HG03558 (cell line): Measurements from ENCODE around the gene PGA5.
"Not testable (repeated sequence)": the region's sequence is repeated elsewhere in the genome, so short reads cannot be mapped to it uniquely, and the experiment has no call there.

Experiments used
- ATAC-seq: cut with Tn5 transposase; IDR thresholded peaks from one replicate; pipeline ENCODE4 v1.9.1; 2021; ENCODE audit warnings: moderate number of reproducible peaks; ENCODE audit not compliant: unreplicated experiment; ENCODE audit errors: extremely low read depth

The PGA5 gene

DNA sequence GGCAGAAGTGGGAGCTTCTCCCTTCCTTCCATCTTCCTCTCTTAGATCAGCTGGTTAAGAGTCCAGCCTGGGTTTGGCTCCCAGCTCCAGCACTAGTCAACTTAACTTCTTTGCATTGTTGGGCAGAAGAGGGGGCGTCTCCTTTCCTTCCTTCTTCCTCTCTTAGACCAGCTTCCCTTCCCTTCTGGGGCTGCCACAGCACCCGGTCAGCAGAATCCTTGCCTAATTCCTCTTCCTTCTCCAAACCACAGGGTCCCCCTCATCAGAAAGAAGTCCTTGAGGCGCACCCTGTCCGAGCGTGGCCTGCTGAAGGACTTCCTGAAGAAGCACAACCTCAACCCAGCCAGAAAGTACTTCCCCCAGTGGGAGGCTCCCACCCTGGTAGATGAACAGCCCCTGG, 18.3 kb upstream of the PGA5 start:
- not testable (repeated sequence) for ATAC-seq

DNA sequence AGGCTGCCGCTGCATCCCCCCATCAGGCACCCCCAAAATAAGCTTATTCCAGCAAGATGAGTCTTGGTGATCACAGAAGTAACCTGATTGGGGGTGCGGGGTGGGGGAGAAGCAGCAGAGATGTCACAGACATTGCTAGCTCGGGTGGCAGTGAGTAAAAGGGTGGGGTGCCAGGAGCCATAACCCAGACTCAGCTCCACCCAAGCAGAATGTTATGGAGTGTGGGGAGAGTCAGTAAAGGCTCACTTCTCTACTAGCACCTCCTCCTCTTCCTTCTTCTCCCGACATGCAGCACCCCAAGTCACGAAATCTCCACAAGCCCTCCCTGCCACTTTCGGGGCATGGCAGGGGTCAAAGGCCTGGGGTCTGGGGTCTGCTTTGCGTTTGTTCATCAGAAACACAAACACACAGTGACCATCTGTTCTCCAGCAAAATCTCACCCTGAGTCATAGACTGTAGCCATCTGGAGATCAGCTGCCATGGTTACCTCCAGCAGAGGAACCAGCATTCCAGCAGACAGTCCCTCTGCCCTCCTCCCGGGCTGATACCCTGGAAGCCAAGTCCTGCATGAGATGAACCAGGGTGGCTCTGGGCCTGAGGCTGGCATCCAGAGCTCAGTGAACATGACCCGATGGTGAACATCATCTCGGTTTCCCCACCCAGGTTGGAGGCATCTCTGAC, 14.4 kb upstream of the PGA5 start:
- ATAC-seq = not testable (repeated sequence)

DNA sequence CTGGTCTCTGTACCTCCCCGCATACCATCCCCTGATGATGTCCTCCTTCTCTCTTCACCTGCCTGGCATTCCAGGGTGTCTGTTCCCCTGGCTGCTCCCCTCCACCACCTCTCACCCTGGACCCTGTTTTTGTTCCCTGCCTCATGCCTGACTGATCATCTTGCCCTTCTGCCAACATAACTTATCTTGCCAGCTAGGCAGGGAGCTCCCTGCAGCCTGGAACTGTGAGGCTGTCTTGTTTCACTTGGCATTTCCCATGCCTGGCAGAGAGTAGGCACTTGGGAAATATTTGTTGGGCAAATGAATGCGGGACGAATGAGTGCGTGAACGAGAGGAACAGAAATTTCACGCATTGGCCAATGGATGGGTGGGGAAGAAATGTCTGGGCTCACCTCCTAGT, 11.5 kb upstream of the PGA5 start:
- ATAC-seq = not testable (repeated sequence)

DNA sequence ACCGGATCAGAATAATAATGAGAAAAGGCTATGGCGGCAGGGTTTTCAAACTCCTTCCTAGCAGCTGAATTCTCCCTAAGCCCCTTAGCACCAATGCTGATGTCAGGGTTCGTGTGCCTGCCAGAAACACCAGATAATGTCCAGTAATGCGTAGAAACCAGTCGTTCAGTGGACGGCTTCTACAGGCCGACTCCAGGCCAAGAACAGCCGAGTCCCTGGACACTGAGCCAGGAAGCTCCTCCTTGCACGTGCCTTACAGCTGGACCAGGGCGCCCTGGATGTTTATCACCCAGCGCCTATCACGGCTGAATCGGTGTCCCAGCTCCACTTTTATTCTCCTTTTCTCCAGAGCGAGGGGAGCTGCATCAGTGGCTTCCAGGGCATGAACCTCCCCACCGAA, 9.9 kb upstream of the PGA5 start:
- ATAC-seq = not testable (repeated sequence)

DNA sequence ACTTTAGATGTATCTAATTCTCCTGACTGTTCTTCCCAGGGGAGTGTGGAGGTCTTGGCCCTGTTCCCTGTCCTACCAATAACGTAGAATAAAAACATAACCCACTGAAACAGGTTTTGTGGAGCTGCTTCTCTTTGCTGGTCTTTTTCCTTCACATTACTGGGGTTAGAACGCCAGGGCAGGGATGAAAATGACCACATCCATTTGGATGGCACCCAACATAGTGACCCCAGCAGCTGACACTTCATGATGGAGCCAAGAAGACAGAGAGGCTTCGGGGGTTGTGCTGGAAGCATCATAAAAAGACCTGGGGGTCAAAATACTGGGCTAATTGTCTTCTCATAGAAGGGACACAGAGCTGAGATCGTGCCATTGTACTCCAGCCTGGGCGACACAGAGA, 9.4 kb upstream of the PGA5 start:
- ATAC-seq = not testable (repeated sequence)

DNA sequence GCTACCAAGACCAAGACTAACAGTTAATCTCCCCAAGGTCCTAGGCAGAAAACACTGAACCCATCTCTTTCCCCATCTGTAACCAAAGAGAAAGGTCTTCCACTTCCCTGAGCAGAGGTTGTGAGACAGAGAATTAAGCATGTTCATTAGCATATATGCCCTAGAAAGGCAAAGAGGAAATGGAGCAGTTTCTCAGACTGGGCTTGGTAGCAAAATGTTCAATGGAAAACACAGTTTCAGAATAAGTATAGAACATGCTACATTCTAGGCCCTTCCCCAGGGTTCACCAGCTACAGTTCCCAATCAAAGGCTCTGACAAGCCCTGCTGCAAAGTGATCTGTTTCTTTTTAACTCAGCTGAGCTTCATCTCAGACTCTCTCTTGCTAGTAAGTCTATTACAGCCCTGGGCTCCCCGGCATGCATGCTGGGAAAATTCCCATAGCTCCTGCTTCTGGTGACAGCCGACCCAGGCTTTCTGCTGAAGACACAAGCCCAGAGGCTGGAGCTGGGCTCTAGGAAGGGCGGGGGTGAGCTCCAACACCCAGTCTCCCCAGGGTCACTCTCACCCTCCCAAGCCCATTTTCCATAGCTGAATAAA, 8.3 kb upstream of the PGA5 start:
- ATAC-seq = not testable (repeated sequence)

DNA sequence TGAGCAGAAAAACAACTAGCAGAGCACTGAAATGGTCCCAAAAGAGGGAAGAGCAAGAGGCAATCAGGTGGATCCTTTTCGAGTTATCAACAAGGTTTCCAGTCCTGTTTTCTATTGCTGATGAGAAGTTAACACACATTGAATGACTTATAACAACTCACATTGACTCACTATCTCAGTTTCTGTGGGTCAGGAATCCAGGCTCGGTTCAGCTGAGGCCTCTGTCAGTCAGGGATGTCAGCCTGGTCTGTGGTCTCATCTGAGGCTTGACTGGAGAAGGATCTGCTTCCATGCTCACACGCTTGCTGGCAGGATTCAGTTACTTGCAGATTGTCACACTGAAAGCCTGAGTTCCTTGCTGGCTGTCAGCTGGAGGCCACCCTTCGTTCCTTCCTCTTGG, 3.8 kb upstream of the PGA5 start:
- ATAC-seq = not testable (repeated sequence)

DNA sequence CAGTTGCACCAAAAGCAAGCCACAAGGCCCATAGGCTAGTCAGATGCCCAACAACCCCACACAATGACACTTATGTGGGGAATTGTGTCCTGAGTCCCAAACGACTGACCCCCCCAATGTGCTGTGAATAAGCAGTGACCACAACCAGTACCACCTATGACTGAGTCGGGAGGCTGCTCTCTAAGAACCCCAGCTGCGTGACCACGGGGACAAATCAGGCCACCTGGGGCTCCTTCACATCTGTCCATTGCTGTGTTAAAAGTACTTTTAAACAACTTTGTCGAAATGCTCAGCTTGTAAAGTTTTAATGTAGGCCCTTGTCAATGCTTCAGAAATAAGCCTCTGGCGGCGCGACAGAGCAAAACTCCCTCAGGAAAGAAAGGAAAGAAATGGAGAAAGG, 687 bp upstream of the PGA5 start:
- ATAC-seq = not testable (repeated sequence)

DNA sequence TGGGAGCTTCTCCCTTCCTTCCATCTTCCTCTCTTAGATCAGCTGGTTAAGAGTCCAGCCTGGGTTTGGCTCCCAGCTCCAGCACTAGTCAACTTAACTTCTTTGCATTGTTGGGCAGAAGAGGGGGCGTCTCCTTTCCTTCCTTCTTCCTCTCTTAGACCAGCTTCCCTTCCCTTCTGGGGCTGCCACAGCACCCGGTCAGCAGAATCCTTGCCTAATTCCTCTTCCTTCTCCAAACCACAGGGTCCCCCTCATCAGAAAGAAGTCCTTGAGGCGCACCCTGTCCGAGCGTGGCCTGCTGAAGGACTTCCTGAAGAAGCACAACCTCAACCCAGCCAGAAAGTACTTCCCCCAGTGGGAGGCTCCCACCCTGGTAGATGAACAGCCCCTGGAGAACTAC, 551 bp downstream of the PGA5 start:
- ATAC-seq = not testable (repeated sequence)

DNA sequence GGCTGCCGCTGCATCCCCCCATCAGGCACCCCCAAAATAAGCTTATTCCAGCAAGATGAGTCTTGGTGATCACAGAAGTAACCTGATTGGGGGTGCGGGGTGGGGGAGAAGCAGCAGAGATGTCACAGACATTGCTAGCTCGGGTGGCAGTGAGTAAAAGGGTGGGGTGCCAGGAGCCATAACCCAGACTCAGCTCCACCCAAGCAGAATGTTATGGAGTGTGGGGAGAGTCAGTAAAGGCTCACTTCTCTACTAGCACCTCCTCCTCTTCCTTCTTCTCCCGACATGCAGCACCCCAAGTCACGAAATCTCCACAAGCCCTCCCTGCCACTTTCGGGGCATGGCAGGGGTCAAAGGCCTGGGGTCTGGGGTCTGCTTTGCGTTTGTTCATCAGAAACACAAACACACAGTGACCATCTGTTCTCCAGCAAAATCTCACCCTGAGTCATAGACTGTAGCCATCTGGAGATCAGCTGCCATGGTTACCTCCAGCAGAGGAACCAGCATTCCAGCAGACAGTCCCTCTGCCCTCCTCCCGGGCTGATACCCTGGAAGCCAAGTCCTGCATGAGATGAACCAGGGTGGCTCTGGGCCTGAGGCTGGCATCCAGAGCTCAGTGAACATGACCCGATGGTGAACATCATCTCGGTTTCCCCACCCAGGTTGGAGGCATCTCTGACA, 4.4 kb downstream of the PGA5 start:
- not testable (repeated sequence) for ATAC-seq

DNA sequence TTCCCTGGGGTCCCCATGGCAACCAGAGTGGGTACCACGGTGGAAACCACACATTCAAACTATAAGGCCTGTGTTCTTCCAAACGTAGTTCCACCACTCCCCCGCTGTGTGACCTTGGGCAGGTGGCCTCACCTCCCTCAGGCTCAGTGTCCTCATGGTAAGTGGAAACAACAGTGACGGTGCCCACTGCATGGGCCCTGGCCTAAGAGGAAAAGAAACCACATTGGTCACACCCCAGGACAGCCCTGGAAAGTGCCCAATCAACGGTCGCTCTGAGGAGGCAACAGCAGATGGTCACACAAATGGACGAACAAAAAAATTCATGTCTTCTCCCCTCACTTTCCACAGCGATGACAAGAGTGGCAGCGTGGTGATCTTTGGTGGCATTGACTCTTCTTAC, 7.1 kb downstream of the PGA5 start:
- ATAC-seq = not testable (repeated sequence)

DNA sequence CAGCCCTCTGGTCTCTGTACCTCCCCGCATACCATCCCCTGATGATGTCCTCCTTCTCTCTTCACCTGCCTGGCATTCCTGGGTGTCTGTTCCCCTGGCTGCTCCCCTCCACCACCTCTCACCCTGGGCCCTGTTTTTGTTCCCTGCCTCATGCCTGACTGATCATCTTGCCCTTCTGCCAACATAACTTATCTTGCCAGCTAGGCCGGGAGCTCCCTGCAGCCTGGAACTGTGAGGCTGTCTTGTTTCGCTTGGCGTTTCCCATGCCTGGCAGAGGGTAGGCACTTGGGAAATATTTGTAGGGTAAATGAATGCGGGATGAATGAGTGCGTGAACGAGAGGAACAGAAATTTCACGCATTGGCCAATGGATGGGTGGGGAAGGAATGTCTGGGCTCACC, 8.2 kb downstream of the PGA5 start:
- ATAC-seq = not testable (repeated sequence)

DNA sequence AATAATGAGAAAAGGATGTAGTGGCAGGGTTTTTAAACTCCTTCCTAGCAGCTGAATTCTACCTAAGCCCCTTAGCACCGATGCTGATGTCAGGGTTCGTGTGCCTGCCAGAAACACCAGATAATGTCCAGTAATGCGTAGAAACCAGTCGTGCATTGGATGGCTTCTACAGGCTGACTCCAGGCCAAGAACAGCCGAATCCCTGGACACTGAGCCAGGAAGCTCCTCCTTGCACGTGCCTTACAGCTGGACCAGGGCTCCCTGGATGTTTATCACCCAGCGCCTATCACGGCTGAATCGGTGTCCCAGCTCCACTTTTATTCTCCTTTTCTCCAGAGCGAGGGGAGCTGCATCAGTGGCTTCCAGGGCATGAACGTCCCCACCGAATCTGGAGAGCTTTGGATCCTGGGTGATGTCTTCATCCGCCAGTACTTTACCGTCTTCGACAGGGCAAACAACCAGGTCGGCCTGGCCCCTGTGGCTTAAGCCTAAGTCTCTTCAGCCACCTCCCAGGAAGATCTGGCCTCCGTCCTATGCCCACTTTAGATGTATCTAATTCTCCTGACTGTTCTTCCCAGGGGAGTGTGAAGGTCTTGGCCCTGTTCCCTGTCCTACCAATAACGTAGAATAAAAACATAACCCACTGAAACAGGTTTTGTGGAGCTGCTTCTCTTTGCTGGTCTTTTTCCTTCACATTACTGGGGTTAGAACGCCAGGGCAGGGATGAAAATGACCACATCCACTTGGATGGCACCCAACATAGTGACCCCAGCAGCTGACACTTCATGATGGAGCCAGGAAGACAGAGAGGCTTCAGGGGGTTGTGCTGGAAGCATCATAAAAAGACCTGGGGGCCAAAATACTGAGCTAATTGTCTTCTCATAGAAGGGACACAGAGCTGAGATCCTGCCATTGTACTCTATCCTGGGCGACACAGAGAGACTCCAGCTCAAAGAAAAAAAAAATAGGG, 10.1 kb downstream of the PGA5 start:
- not testable (repeated sequence) for ATAC-seq

DNA sequence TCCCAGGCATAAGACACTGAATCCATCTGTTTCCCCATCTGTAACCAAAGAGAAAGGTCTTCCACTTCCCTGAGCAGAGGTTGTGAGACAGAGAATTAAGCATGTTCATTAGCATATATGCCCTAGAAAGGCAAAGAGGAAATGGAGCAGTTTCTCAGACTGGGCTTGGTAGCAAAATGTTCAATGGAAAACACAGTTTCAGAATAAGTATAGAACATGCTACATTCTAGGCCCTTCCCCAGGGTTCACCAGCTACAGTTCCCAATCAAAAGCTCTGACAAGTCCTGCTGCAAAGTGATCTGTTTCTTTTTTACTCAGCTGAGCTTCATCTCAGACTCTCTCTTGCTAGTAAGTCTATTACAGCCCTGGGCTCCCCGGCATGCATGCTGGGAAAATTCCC, 11.4 kb downstream of the PGA5 start:
- not testable (repeated sequence) for ATAC-seq

DNA sequence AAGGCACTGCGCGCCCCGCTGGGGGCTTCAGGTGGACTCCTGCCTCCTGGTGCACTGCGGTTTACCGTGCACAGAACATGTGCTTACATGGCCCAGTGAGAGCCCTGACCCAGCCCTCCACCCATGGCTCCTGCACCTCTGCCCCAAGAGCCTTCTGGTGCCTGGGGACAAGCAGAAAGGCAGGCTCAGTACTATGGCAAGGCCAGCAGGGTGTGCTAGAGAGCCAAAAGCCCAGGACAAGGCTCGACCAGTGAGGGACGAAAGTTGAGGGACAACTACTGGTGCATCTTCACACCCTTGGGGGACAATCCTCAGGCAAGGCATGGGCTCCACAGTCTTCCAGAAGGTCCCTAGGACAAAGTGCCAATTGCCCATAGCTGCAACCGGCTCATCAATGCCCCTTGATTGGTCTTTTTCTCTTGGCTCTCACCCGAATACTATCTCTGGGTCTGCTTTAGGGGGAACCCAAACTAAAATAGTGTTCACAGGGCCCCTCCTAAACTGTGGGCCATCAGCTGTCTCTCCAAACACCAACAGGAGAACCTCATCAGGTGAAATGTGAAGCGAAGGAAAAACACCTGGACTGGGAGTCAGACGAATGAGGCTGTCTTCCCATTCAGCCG, 13.5 kb downstream of the PGA5 start:
- no peak for ATAC-seq

DNA sequence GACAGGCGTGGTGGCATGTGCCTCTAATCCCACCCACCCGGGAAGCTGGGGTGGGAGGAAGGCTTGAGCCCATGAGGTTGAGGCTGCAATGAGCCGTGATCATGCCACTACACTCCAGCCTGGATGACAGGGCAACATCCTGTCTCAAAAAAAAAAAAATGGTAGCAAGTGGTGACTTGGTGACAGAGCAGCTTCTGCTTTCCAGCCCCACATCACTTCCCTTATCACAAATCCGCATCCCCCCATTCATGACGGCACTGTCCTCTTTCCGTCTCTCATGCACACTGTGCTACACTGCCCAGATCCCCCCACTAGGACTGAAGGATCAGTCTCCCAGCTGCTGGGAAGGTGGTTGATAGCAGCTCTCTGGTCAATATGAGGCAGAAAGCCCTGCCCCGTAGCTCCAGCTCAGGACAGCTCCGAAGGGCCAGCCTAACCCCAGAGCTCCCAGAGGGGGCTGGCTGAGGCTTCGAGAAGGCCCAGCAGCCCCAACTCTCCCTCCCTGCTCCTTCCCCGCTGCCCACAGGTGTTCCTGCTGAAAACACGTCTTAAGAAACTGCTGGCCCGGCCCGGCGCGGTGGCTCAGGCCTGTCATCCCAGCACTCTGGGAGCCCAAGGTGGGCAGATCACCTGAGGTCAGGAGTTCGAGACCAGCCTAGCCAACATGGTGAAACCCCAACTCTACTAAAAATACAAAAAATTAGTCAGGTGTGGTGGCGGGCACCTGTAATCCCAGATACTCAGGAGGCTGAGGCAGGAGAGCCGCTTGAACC, 15.9 kb downstream of the PGA5 start:
- ATAC-seq = no peak

DNA sequence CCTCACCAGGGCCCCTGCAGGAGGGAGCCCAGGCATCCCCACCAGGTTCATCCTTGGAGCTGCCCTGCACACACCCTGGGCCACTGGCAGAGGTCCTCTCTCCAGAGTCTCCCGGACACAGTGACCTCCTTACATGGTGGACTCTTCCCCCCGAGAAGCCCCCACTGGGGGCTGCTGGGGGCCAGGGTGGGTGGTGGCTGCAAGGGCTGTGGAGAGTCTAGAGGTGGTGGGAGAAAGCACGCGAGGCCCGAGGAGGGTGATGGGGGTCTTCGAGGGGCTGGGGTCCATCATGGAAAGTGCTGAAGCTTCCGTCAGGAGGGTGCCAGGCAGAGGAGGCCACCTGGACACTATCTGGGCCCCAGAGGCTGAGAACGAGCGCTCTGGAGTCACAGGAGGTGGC, 17.6 kb downstream of the PGA5 start:
- no peak for ATAC-seq

DNA sequence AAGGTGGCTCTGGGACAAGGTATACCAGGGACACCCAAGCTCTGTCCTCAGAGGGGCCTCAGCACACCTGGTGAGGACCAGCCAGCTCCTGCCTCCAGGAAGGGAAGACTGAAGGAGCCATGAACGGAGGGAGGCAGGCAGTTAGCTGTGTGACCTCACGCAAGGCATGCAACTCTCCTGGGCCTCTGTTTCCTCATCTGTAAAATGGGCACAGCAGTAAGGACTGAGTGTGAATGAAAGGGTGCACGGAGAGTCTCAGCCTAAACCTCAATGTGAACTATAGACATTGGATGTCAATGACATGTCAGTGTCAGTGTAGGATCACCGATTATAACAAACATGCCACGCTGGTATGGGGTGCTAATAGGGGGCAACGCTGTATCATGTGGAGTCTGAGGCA, 18.4 kb downstream of the PGA5 start:
- no peak for ATAC-seq

DNA sequence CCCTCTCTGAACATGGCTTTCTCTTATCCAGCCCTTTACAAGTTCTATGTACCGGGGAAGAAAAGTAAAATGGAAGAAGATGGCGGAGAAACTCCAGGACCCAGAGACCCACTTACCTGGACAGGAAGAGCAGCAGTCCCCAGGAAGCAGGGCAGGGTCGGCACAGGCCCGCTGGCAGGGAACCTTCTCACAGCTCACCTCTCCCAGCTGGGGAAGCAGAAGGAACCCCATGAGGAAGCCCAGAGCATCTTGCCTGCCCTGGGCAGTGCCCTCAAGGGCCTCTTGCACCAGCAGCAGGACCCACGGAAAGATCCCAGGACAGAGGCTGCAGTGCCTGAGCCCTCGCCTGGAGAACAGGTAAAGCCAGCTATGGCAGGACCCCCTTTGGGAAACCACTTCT, 23.4 kb downstream of the PGA5 start:
- ATAC-seq = no peak
